GM12801 (cell line): Measurements from ENCODE around the gene ADGRD1.

Source experiments
- TF ChIP-seq, protein P1 (sequence below): IDR thresholded peaks from one replicate; pipeline ENCODE4 v1.5.1; 2011; ENCODE audit warnings: control low read depth; ENCODE audit not compliant: insufficient read length; ENCODE audit errors: extremely low read depth

Gene ADGRD1

GRCh38 chr12:130973906-130974305 is 20.2 kb downstream of the ADGRD1 start:
- TF ChIP-seq, protein P1, sequence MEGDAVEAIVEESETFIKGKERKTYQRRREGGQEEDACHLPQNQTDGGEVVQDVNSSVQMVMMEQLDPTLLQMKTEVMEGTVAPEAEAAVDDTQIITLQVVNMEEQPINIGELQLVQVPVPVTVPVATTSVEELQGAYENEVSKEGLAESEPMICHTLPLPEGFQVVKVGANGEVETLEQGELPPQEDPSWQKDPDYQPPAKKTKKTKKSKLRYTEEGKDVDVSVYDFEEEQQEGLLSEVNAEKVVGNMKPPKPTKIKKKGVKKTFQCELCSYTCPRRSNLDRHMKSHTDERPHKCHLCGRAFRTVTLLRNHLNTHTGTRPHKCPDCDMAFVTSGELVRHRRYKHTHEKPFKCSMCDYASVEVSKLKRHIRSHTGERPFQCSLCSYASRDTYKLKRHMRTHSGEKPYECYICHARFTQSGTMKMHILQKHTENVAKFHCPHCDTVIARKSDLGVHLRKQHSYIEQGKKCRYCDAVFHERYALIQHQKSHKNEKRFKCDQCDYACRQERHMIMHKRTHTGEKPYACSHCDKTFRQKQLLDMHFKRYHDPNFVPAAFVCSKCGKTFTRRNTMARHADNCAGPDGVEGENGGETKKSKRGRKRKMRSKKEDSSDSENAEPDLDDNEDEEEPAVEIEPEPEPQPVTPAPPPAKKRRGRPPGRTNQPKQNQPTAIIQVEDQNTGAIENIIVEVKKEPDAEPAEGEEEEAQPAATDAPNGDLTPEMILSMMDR, result no peak

DNA sequence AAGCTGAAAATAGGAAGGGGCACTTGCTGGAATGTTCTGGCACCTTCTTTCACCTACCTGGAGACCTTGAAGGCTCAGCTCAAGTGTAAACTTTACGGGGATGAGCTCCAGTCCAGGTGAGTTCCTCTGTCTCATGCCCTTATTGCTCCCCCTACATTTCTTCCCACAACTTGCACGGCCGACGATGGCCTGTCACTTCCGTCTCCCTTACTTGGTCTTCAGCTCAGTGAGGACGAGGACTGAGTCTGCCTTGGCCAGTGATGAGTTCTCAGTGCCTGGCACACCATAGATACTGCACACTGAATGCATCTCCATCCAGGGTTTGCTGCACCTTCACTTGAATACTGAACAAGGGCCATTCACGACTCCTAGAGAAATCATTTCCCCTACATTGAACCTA is 21.4 kb downstream of the ADGRD1 start:
- TF ChIP-seq, protein P1, result no peak

- TF ChIP-seq, protein P1, result no peak
These were observed 22.5 kb downstream of the ADGRD1 start for GRCh38 chr12:130976171-130976720.

GRCh38 chr12:130977046-130977742 is 23.5 kb downstream of the ADGRD1 start:
- TF ChIP-seq, protein P1, result no peak

- TF ChIP-seq, protein P1, result no peak
These were observed 24.0 kb downstream of the ADGRD1 start for GRCh38 chr12:130977743-130978095.

DNA sequence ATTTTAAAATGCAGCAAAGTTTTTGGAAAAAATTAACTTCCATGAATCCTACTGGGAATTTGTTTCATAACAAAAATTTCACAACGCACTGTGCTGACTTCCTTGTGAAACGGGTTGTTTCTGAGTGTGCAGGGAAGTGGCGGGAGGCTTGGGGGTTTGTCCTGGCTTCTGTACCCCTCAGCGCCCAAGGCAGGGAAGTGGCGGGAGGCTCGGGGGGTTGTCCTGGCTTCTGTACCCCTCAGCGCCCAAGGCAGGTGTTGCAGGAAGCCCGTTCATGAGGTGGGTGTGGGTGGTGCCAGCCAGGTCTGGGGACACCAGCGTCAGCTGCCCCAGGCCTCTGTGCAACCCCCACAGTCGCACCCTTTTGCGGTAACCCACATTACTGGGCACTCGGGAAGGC is 25.1 kb downstream of the ADGRD1 start:
- TF ChIP-seq, protein P1, result no peak

- TF ChIP-seq, protein P1, result no peak
These were observed 27.5 kb downstream of the ADGRD1 start for GRCh38 chr12:130981074-130981742.
